ES-I3 (cell line): ENCODE measurements around the gene KREMEN2.

Source experiments
- H3K36me3 ChIP-seq: 2 replicates; pipeline ENCODE4 v1.6.1; 2013; ENCODE audit warnings: mild to moderate bottlenecking, low read length, control low read depth, moderate library complexity; ENCODE audit not compliant: insufficient read depth
- H3K4me1 ChIP-seq: 2 replicates; pipeline ENCODE4 v1.6.1; 2013; ENCODE audit warnings: mild to moderate bottlenecking, control low read depth, low read length; ENCODE audit not compliant: insufficient read depth
- H3K9ac ChIP-seq: 2 replicates; pipeline ENCODE4 v1.6.1; 2013; ENCODE audit warnings: low read depth, mild to moderate bottlenecking, low read length, moderate library complexity
- H3K9me3 ChIP-seq: 2 replicates; pipeline ENCODE4 v1.6.1; 2013; ENCODE audit warnings: mild to moderate bottlenecking, low read length, moderate library complexity; ENCODE audit not compliant: control insufficient read depth, insufficient read depth

Gene KREMEN2

DNA sequence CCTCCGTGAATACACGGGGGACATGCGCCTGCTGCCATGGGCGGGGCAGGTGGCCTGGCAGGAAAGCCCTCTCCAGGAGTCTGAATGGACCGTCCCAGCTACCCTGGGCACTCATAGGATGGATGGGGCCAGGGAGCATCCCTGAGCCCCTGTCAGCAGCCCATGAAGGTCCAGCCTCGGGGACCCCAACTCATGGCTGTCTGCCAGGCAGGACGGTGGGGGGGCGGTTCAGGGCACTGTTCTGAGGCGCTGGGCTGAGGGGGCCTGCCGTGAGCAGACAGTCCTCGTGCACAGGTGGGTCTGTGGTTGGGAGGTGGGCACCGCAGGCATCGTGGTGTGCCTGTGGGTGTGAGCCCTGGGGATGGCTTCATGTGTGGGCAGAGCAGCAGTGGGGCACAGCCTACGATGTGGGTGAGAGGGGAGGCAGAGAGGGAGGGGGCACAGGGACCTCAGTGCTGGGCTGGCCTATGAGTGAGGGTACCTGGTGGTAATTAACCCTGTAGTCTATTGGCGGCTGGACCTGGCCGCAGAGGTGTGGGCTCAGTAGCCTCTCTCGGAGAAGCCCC is 22.6 kb downstream of the KREMEN2 start:
- H3K9me3 ChIP-seq = no peaks in the 10 kb centered on the region
- peaks cover 30% of the 10 kb centered on the region for H3K4me1 ChIP-seq
- H3K36me3 ChIP-seq = no peaks in the 10 kb centered on the region
- no peak overlapping the region for H3K9ac ChIP-seq

DNA sequence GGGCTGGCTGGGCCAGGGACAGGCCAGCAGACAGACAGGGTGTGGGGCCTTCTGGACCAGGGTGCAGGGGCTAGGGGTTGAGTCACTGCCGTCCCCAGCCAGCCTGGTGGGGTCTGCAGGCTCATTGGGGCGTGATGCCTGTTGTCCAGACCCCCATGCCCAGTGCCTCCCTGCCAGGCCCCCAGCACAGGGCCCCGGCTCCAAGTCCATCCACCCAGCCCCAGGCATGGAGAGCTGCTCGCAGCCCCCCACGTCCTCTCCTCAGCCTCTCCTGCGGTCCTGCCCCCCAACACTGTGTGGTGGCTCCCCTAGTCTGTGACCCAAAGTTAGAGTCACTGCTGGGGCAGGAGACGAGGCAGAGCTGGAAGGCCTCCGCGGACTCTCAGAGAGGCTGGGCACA is 23.2 kb downstream of the KREMEN2 start:
- H3K9ac ChIP-seq = no peak overlapping the region
- H3K9me3 ChIP-seq = no peaks in the 10 kb centered on the region
- H3K36me3 ChIP-seq = no peaks in the 10 kb centered on the region
- H3K4me1 ChIP-seq = peaks cover 30% of the 10 kb centered on the region

DNA sequence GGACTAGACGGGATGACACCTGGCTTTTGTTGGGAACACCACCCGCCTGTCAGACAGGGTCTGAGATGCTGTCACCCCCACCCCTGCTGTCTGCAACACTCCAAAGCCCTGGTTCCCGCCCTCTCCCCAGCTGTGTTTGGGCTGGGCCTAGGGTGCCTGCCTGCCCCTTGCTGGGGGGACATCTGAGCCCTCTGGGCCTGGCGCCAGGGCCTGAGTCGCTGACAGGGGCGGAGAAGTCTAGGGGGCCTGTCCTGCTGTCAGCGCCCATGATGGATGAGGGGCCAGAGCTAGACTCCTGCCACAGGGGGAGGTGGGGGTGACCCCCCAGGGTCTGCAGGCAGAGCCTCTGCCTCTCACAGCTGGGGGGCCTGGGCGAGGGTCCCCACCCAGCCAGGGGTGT is 23.8 kb downstream of the KREMEN2 start:
- Histone ChIP-seq H3K36me3 (no peaks in the 10 kb centered on the region), H3K9ac (no peak overlapping the region), H3K9me3 (no peaks in the 10 kb centered on the region), H3K4me1 (peaks cover 29% of the 10 kb centered on the region)

DNA sequence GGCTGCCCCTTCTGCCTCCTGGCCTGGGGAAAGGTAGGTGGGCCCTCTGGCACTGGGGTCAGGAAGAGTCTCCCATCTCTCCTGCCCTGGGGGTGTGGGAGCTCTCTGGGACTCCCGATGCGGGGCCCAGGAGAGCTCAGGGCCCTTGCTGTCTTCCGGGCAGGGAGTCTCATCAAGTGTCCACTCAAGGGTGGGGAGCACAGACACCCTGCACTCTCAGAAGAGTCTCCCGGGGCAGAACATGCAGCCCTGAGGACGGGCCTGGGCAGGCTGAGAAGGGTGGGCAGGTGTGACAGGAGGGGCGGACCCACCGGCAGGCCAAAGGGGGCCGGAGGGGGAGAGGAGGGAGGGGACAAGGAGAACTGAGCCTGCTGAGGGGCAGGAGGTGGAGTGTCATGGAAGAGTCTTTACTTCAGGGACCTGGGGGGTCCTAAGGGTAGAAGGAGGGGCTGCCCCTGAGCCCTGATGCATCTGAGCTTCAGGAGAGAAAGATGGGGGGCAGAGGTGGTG is 24.6 kb downstream of the KREMEN2 start:
- Histone ChIP-seq H3K9me3 (no peaks in the 10 kb centered on the region), H3K36me3 (no peaks in the 10 kb centered on the region), H3K4me1 (peaks cover 26% of the 10 kb centered on the region), H3K9ac (no peak overlapping the region)

DNA sequence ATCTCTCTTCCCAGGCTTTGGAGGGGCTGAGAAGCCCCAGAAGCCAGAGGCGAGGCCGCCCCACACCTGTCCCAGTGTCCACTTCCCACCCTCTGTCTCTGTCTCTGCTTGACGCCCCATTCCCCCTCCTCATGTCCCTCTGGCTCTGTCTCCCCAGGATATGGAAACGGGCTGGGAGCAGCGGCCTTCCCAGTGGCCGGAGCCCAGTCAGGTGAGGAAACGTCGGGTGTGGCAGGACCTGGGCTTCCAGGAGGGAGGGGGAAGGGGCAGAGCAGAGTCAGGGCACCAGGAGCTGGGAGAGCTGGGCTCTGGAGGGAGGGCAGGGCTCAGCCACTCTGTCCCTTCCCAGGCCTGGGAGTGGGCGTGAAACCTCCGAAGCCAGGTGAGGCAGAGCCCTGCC is 26.8 kb downstream of the KREMEN2 start:
- Histone ChIP-seq H3K9me3 (no peaks in the 10 kb centered on the region), H3K9ac (no peak overlapping the region), H3K36me3 (no peaks in the 10 kb centered on the region), H3K4me1 (peaks cover 26% of the 10 kb centered on the region)

DNA sequence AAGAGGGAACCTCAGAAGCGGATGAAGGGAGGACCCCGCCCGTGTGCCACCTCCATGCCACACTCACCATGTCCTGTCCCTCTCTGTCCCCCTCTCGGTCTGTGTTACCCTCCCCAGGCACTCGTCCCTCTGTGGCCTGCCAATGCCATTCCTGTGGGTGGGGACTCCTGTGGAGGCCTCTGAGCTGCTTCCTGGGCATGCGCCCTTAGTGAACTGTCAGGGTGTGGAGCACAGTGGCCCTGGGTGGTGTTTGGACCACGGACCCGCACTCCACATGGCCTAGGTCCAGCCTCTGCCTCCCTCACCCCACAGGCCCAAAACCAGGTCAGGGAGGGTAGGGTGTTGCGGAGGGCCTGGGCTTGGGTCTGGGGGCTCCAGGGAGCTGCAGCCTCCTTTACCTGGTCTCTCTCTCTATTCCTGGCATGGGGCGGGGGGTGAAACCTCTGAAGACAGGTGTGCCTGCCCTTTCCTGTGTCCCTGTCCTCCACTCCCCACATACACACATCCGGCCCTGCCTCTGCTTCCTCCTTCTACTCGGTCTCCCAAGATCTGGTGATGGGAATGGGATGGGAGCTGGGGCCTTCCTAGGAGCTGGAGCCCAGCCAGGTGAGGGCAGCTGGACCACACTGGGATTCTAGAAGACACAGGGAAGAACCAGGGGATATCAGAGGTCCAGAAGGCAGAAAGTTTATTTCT is 27.6 kb downstream of the KREMEN2 start:
- H3K4me1 ChIP-seq = peaks cover 28% of the 10 kb centered on the region
- no peak overlapping the region for H3K9ac ChIP-seq
- no peaks in the 10 kb centered on the region for H3K36me3 ChIP-seq
- no peaks in the 10 kb centered on the region for H3K9me3 ChIP-seq

GRCh38 chr16:2992383-2993081 is 28.5 kb downstream of the KREMEN2 start:
- H3K9ac ChIP-seq = no peak overlapping the region
- H3K9me3 ChIP-seq = no peaks in the 10 kb centered on the region
- no peaks in the 10 kb centered on the region for H3K36me3 ChIP-seq
- H3K4me1 ChIP-seq = peaks cover 29% of the 10 kb centered on the region

DNA sequence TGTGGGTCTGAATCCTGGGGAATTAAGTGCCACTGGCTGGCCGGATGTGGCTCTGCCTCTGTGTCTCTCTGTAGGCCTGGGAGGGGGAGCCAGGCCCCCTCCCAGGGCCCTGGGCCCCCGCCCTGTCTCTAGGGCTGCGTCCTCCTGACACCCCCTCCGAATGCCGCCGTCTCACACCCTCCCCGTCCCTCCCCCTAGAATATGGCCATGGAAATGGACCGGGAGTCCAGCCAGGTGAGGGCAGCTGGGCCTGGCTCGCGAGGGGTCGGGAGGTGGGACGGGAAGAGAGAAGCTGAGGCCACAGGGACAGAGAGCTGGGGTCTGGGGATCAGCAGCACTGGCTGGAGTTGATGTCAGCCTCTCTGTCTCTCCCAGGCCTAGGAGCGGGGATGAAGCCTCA is 32.2 kb downstream of the KREMEN2 start:
- H3K9ac ChIP-seq = no peak overlapping the region
- H3K36me3 ChIP-seq = no peaks in the 10 kb centered on the region

DNA sequence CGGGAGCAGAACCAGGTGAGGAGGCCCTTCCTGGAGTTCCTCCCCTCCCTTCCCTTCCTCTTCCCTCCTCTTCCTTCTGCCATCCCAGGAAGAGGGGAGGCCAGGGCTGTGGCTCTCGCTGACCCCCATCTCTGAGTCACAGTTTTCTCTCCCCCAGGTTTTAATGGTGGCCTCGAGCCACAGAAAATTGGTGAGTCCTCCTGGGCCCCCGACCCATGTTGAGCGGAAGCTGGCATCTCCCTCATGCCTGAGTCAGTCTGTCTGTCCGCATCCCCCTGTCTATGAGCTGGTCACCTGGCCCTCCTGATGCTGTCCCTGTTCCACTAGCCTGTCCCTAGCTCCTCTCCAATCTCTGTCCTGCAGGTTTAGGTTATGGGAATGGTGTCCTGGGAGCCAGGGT is 35.9 kb downstream of the KREMEN2 start:
- no peaks in the 10 kb centered on the region for H3K9me3 ChIP-seq
- H3K4me1 ChIP-seq = peaks cover 6% of the 10 kb centered on the region
- no peaks in the 10 kb centered on the region for H3K36me3 ChIP-seq
- no peak overlapping the region for H3K9ac ChIP-seq

More for the DNA sequence above, 32.2 kb downstream of the KREMEN2 start:
- no peaks in the 10 kb centered on the region for H3K9me3 ChIP-seq
- H3K4me1 ChIP-seq = peaks cover 7% of the 10 kb centered on the region

GRCh38 chr16:3000540-3000939 is 36.5 kb downstream of the KREMEN2 start:
- Histone ChIP-seq H3K9ac (no peak overlapping the region), H3K9me3 (no peaks in the 10 kb centered on the region)

GRCh38 chr16:3001316-3001715 is 37.2 kb downstream of the KREMEN2 start:
- Histone ChIP-seq H3K4me1 (peaks cover 6% of the 10 kb centered on the region), H3K9ac (no peak overlapping the region), H3K36me3 (no peaks in the 10 kb centered on the region), H3K9me3 (no peaks in the 10 kb centered on the region)

More at GRCh38 chr16:3000540-3000939, 36.5 kb downstream of the KREMEN2 start:
- H3K36me3 ChIP-seq = no peaks in the 10 kb centered on the region
- peaks cover 6% of the 10 kb centered on the region for H3K4me1 ChIP-seq

DNA sequence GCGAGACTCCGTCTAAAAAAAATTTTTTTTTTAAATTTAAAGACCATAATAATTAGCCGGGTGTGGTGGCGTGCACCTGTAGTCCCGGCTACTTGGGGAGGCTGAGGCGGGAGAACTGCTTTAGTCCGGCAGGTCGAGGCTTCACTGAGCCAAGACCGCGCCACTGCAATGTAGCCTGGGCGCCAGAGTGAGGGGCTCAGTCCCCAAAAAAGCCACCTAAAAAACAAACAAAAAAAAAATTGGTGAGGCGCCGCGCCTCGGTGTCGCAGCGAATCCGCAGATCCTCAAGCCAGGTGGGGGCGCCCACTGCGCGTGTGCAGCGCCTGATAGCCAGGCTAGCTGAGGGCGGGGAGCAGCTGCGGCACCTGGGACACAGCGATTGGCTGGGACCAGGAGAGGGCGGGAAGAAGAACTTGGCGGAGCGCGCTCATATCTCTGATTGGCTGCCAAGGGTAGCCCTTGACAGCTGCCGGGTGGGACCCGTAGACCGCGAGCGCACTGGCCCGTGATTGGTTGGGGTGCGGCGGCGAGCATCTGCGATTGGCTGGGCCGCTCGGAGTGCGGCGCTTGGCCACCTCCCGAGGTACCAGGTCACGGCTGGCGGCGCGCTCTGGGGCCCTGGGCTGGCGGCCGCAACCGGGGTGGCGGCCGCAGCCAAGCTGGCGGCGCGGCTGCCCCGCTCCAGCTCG is 39.7 kb downstream of the KREMEN2 start:
- Histone ChIP-seq H3K36me3 (no peaks in the 10 kb centered on the region), H3K9me3 (no peaks in the 10 kb centered on the region), H3K4me1 (peaks cover 20% of the 10 kb centered on the region), H3K9ac (no peak overlapping the region)

DNA sequence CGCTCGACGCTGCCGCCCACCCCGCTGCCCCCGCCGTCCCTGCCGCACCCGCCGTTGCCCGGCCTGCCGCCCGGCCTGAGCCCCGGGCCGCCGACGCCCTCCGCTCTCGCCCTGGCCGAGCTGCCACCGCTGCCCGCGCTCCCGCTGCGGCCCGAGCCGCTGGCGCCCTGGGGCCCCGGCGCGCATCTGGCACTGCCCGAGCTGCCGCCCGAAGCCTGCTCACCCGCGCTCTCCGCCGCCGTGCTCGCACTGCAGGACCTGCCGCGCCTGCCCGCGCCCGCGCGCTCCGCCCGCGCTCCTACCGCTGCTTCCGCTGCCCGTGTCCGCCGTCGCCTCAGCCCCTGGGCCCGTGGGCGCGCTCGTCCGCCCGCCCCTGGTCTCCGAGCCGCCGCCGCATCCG is 40.2 kb downstream of the KREMEN2 start:
- Histone ChIP-seq H3K9ac (no peak overlapping the region), H3K36me3 (no peaks in the 10 kb centered on the region), H3K4me1 (peaks cover 23% of the 10 kb centered on the region), H3K9me3 (no peaks in the 10 kb centered on the region)

DNA sequence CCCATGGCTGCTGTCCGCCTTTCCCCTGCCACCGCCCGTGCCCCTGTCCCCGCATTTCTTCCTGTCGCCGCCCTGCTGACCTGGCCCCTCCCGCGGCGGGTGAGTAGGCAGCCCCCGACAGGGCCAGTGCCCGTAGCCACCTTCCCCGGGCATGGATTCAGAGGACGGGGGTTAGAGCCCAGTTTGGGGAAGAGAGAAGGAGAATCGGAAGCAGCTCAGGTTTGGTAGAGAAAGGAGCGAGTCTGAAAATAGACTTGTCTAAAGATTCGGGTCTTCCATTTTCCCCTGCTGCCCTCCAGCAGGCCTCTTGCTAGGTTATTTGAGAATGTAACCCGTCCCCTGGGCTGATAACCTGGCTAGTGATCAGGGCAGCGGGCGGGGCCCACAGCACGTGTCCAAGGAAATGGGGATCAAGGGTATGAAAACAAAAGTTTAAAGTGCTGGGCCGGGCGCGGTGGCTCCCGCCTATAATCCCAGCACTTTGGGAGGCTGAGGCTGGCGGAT is 40.8 kb downstream of the KREMEN2 start:
- H3K36me3 ChIP-seq = no peaks in the 10 kb centered on the region
- peak overlapping the region; percentile 71 for H3K9ac ChIP-seq
- no peaks in the 10 kb centered on the region for H3K9me3 ChIP-seq
- peaks cover 25% of the 10 kb centered on the region for H3K4me1 ChIP-seq
